Keratinocyte (primary cell): Measurements from ENCODE around the gene PALD1. TPM values are rescaled to one million over a fixed set of nuclear protein-coding genes. Genes with fewer than 3 reads are reported as not detected.

Experiments used
- DNase-seq: peaks from one replicate; pipeline ENCODE4 v3.0.0-alpha.2; 2011; ENCODE audit warnings: low read depth, missing footprints, low spot score
- FAIRE-seq: peaks from 2 replicates; lab custom pipeline; 2011; peaks lifted over from hg19 to GRCh38; lab: Jason Lieb, UNC
- H2AFZ ChIP-seq: 2 replicates; pipeline ENCODE4 v1.6.0; 2012; ENCODE audit warnings: low read length, control low read depth, inconsistent platforms; ENCODE audit not compliant: control insufficient read depth
- H3K27ac ChIP-seq: 2 replicates; pipeline ENCODE4 v1.5.1; 2011; ENCODE audit warnings: low read length; ENCODE audit not compliant: control insufficient read depth, insufficient read depth
- H3K27me3 ChIP-seq: 3 replicates; pipeline ENCODE4 v1.6.0; 2011; ENCODE audit warnings: low read length; ENCODE audit not compliant: control insufficient read depth, insufficient read depth; ENCODE audit errors: extremely low read depth
- H3K36me3 ChIP-seq, 2 experiments: 2 replicates in 1 of 2; 3 replicates in 1 of 2; pipeline ENCODE4 v1.5.1; 2011; ENCODE audit warnings: low read length in 2 of 2, mild to moderate bottlenecking in 1 of 2; ENCODE audit not compliant: control insufficient read depth in 2 of 2, insufficient read depth in 2 of 2; ENCODE audit errors: extremely low read depth in 1 of 2
- H3K4me1 ChIP-seq: 3 replicates; pipeline ENCODE4 v1.5.1; 2011; ENCODE audit warnings: low read length; ENCODE audit not compliant: control insufficient read depth, insufficient read depth; ENCODE audit errors: extremely low read depth
- H3K4me2 ChIP-seq: 3 replicates; pipeline ENCODE4 v1.6.0; 2011; ENCODE audit warnings: low read depth, low read length; ENCODE audit not compliant: control insufficient read depth, insufficient read depth; ENCODE audit errors: extremely low read depth
- H3K4me3 ChIP-seq, 3 experiments: fragments of 200-600 bp in 1 of 3; sonication (generic) in 1 of 3; 2 replicates in 2 of 3; 3 replicates in 1 of 3; pipeline ENCODE4 v1.5.1; 2011 to 2016; ENCODE audit warnings: low read length in 3 of 3, mild to moderate bottlenecking in 3 of 3, control low read depth in 2 of 3, inconsistent platforms in 1 of 3, low read depth in 1 of 3, mixed read lengths in 1 of 3, mixed run types in 1 of 3, moderate library complexity in 1 of 3; ENCODE audit not compliant: control insufficient read depth in 2 of 3, insufficient read depth in 2 of 3; ENCODE audit errors: extremely low read depth in 1 of 3
- H3K79me2 ChIP-seq: 2 replicates; pipeline ENCODE4 v1.6.0; 2012; ENCODE audit warnings: low read length; ENCODE audit not compliant: control insufficient read depth, insufficient read depth
- H3K9ac ChIP-seq: 3 replicates; pipeline ENCODE4 v1.6.0; 2011; ENCODE audit warnings: low read length; ENCODE audit not compliant: control insufficient read depth, insufficient read depth; ENCODE audit errors: extremely low read depth
- H3K9me1 ChIP-seq: 3 replicates; pipeline ENCODE4 v1.6.0; 2011; ENCODE audit warnings: low read length; ENCODE audit not compliant: control insufficient read depth, insufficient read depth; ENCODE audit errors: extremely low read depth
- H3K9me3 ChIP-seq: 2 replicates; pipeline ENCODE4 v1.5.1; 2012; ENCODE audit warnings: low read depth, low read length; ENCODE audit not compliant: control insufficient read depth
- H4K20me1 ChIP-seq: 3 replicates; pipeline ENCODE4 v1.6.0; 2011; ENCODE audit warnings: low read length; ENCODE audit not compliant: control insufficient read depth, insufficient read depth; ENCODE audit errors: extremely low read depth
- EZH2 ChIP-seq: IDR thresholded peaks from one replicate; pipeline ENCODE4 v1.6.1; 2012; ENCODE audit warnings: inconsistent platforms, mild to moderate bottlenecking, low read length, moderate library complexity
- dilution Hi-C: fragments of 300-500 bp; cut with MboI; formaldehyde crosslinking; loops from one replicate; pipeline ENCODE4 v1.7.0; 2020; ENCODE audit warnings: low sequenced_read_pairs; ENCODE audit not compliant: extremely low pct_ligation_motif_present
- polyA plus RNA-seq, 5 experiments: library from polyadenylated mRNA; depleted of rRNA in 3 of 5; stranded (reverse) in 3 of 5; stranded (forward) in 1 of 5; unstranded in 1 of 5; fragments of >200 nt; gene quantifications; 1 replicate in 1 of 5; 2 replicates in 3 of 5; 3 replicates in 1 of 5; pipeline versions ENCODE4 v1.2.1 to v1.2.3, GENCODE V29; 2011 to 2012; ENCODE audit warnings: missing spikeins in 2 of 5, low read depth in 1 of 5, low replicate concordance in 1 of 5
- TF ChIP-seq, protein P1 (sequence below), 3 experiments: IDR thresholded peaks in 1 of 3; conservative IDR thresholded peaks in 1 of 3; optimal IDR thresholded peaks in 1 of 3; 2 replicates in 2 of 3; 3 replicates in 1 of 3; pipeline versions ENCODE3 to v1.5.1; 2011; ENCODE audit warnings: low read length in 3 of 3, mild to moderate bottlenecking in 3 of 3, moderate library complexity in 2 of 3, control low read depth in 1 of 3, inconsistent platforms in 1 of 3; ENCODE audit not compliant: insufficient read depth in 2 of 3; ENCODE audit errors: extremely low read depth in 1 of 3

The PALD1 gene
- polyA plus RNA-seq, 1 donor (not counting 4 experiments of a cell fraction or from before 2014, with no cell fraction given) = 0.83 TPM

DNA sequence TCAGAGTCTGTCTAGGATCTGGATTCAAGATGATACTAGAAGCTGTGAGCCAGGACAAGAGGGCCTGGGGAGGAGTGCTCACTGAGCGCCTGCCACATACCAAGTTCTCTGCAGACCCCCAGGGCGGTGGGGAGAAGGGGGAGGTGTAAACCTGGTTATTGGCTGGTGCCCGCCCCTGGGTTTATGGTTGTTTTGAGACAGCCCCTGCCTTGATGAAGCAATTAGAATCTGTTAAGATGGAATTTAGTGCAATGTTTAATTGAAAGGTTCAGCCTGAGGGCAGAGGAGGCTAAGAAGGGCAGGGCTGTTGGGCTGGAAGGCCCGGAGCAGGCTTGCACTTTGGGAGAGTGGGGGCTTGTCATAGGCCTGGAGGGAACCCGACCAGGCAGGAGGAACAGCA is 81.3 kb downstream of the PALD1 start:
- no peaks in the 10 kb centered on the region for H3K9me3 ChIP-seq
- peaks cover 9% of the 10 kb centered on the region for H3K27me3 ChIP-seq
- no peak overlapping the region for H2AFZ ChIP-seq
- H3K79me2 ChIP-seq = no peaks in the 10 kb centered on the region
- FAIRE-seq = no peak
- DNase-seq = no peak
- H3K9me1 ChIP-seq = no peaks in the 10 kb centered on the region
- dilution Hi-C loops = no loop called here
- H3K4me3 ChIP-seq = no peak overlapping the region
- H3K27ac ChIP-seq = no peak overlapping the region
- TF ChIP-seq, protein P1, sequence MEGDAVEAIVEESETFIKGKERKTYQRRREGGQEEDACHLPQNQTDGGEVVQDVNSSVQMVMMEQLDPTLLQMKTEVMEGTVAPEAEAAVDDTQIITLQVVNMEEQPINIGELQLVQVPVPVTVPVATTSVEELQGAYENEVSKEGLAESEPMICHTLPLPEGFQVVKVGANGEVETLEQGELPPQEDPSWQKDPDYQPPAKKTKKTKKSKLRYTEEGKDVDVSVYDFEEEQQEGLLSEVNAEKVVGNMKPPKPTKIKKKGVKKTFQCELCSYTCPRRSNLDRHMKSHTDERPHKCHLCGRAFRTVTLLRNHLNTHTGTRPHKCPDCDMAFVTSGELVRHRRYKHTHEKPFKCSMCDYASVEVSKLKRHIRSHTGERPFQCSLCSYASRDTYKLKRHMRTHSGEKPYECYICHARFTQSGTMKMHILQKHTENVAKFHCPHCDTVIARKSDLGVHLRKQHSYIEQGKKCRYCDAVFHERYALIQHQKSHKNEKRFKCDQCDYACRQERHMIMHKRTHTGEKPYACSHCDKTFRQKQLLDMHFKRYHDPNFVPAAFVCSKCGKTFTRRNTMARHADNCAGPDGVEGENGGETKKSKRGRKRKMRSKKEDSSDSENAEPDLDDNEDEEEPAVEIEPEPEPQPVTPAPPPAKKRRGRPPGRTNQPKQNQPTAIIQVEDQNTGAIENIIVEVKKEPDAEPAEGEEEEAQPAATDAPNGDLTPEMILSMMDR (optimal IDR thresholded peaks at IDR 0.05 in 1 of 3, IDR thresholded peaks at IDR 0.05 in 1 of 3, conservative IDR thresholded peaks at IDR 0.05 in 1 of 3; ENCODE audit: extremely low read depth in 1 of 3, insufficient read depth in 2 of 3, low read length in 3 of 3) = no peak
- H3K36me3 ChIP-seq = no peaks in the 10 kb centered on the region
- H4K20me1 ChIP-seq = no peaks in the 10 kb centered on the region
- no peaks in the 10 kb centered on the region for H3K4me1 ChIP-seq
- no peak overlapping the region for H3K9ac ChIP-seq
- H3K4me2 ChIP-seq = peak overlapping the region; percentile 2

DNA sequence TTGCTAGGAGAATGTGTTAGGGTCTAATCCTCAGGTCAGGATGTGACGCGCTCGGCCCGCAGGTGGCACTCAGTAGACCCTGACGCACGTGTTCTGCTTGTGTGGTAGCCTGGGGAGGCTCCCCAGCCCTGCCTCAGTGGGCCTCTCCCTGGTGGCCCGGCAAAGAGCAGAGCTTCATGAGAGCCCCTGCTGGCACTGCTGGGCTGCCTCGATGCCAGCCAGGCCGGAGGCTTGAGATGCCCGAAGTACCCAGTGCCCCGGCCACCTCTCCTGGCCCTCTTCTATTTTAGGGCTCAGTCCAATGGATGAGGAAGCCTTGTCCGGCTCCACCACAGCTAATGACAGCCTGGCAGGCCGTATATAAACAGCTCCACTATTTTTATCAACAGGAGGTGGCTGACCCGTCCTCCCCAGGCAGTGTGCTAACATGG is 82.0 kb downstream of the PALD1 start:
- H3K27me3 ChIP-seq = peaks cover 9% of the 10 kb centered on the region

DNA sequence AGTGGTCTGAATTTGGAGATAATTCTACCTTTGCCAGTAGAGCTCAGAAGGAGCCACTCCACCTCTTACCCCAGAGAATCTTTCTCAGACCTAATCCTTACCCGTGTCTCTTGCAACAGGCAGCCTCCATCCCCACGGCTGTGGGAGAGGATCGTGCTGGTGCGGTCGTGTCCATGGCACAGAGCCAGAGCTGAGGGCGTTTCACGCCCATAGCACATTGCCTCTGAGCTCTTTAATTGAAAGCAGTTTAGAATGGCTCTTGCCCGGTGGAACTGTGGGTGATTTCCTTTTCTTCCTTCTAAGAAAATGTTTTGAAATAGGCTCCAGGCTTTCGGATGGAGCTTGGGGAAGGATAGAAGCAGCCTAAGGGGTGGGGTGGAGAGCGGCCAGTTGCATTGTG is 82.5 kb downstream of the PALD1 start:
- dilution Hi-C loops = no loop called here
- no peak overlapping the region for H3K27ac ChIP-seq

More for the DNA sequence above, 82.0 kb downstream of the PALD1 start:
- Histone ChIP-seq H3K9ac (no peak overlapping the region), H2AFZ (no peak overlapping the region), H3K79me2 (no peaks in the 10 kb centered on the region), H4K20me1 (no peaks in the 10 kb centered on the region), H3K9me1 (no peaks in the 10 kb centered on the region), H3K4me2 (no peak overlapping the region), H3K36me3 (no peaks in the 10 kb centered on the region), H3K4me3 (no peak overlapping the region), H3K27ac (no peak overlapping the region), H3K4me1 (no peaks in the 10 kb centered on the region), H3K9me3 (no peaks in the 10 kb centered on the region)
- FAIRE-seq (no peak), DNase-seq (no peak)
- no peak for TF ChIP-seq EZH2
- dilution Hi-C loops = no loop called here

More for the DNA sequence above, 82.5 kb downstream of the PALD1 start:
- DNase-seq (no peak), FAIRE-seq (no peak)
- Histone ChIP-seq H3K27me3 (peaks cover 9% of the 10 kb centered on the region), H2AFZ (no peak overlapping the region), H3K4me3 (no peak overlapping the region), H3K4me1 (no peaks in the 10 kb centered on the region), H3K4me2 (no peak overlapping the region), H4K20me1 (no peaks in the 10 kb centered on the region), H3K36me3 (no peaks in the 10 kb centered on the region), H3K9me1 (no peaks in the 10 kb centered on the region), H3K79me2 (no peaks in the 10 kb centered on the region), H3K9ac (no peak overlapping the region), H3K9me3 (no peaks in the 10 kb centered on the region)
- no peak for TF ChIP-seq EZH2
- TF ChIP-seq, protein P1 (optimal IDR thresholded peaks at IDR 0.05 in 1 of 3, IDR thresholded peaks at IDR 0.05 in 1 of 3, conservative IDR thresholded peaks at IDR 0.05 in 1 of 3; ENCODE audit: extremely low read depth in 1 of 3, insufficient read depth in 2 of 3, low read length in 3 of 3) = no peak
